Measurements from ENCODE around the gene RUNX2. TPM values are rescaled to one million over a fixed set of nuclear protein-coding genes. Genes with fewer than 3 reads are reported as not detected.

RUNX2 gene
- total and polyA plus RNA-seq, 12 donors, result 0.20 to 3.0 (median 1.6) TPM

DNA sequence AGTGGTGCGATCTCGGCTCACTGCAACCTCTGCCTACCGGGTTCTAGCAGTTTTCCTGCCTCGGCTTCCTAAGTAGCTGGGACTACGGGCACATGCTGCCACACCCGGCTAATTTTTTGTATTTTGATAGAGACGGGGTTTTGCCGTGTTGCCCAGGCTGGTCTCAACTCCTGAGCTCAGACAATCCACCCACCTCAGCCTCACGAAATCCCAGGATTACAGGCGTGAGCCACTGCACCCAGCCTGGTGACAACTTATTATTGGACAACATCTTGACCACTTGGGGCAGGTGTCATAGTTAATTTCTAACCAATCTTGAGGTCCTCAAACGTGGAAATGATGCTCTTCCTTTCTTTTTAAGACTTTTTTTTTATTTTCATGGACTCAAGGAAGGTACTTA lies 383.9 kb downstream of the RUNX2 start:
- H3K4me3 ChIP-seq, result no peak overlapping the region
- peaks cover 0 to 19% (median 0%) of the 10 kb centered on the region in 9 donors for H3K4me1 ChIP-seq
- intact Hi-C loops (cut with DNase I), result loop anchor here (5.0 to 10.0 kb wide), 5 partner anchors 287 to 1237 kb away; no protein-coding TSS in a partner anchor
- H3K27me3 ChIP-seq, result peaks cover 0 to 6% (median 3%) of the 10 kb centered on the region in 7 donors
- WGBS, 2 donors, result 89% methylated on average over 11 of the region's 11 CpGs
- ATAC-seq, result no peak
- no peak for DNase-seq
- TF ChIP-seq, protein P1, sequence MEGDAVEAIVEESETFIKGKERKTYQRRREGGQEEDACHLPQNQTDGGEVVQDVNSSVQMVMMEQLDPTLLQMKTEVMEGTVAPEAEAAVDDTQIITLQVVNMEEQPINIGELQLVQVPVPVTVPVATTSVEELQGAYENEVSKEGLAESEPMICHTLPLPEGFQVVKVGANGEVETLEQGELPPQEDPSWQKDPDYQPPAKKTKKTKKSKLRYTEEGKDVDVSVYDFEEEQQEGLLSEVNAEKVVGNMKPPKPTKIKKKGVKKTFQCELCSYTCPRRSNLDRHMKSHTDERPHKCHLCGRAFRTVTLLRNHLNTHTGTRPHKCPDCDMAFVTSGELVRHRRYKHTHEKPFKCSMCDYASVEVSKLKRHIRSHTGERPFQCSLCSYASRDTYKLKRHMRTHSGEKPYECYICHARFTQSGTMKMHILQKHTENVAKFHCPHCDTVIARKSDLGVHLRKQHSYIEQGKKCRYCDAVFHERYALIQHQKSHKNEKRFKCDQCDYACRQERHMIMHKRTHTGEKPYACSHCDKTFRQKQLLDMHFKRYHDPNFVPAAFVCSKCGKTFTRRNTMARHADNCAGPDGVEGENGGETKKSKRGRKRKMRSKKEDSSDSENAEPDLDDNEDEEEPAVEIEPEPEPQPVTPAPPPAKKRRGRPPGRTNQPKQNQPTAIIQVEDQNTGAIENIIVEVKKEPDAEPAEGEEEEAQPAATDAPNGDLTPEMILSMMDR (IDR thresholded peaks at IDR 0.05), result no peak
- H3K27ac ChIP-seq, result no peak overlapping the region
- H3K9me3 ChIP-seq, result no peaks in the 10 kb centered on the region
- no peaks in the 10 kb centered on the region for H3K36me3 ChIP-seq

GRCh38 chr6:45712786-45713185 lies 384.7 kb downstream of the RUNX2 start:
- TF ChIP-seq, protein P1 (IDR thresholded peaks at IDR 0.05), result no peak
- no peaks in the 10 kb centered on the region for H3K9me3 ChIP-seq
- H3K27ac ChIP-seq, result no peak overlapping the region
- DNase-seq (no peak), ATAC-seq (no peak)
- H3K27me3 ChIP-seq, result peaks cover 0 to 6% (median 3%) of the 10 kb centered on the region in 7 donors
- H3K4me3 ChIP-seq, result no peak overlapping the region
- 84 to 87% methylated on average over 2 of the region's 2 CpGs for WGBS, 2 donors
- H3K4me1 ChIP-seq, result peaks cover 0 to 19% (median 0%) of the 10 kb centered on the region in 9 donors
- H3K36me3 ChIP-seq, result no peaks in the 10 kb centered on the region
- intact Hi-C loops (cut with DNase I), result loop anchor here (5.0 to 10.0 kb wide), 5 partner anchors 288 to 1238 kb away; no protein-coding TSS in a partner anchor

Other genes starting within 250 kb of the RUNX2 start
- 1 to 10 TPM; 2.1 to 6.2 (median 3.5) TPM for gene SUPT3H, start 49.6 kb downstream of the RUNX2 start, total RNA-seq
- 1 to 10 TPM; 2.8 to 6.1 TPM for gene SUPT3H, start 49.6 kb downstream of the RUNX2 start, polyA plus RNA-seq